Measurements from ENCODE around the gene GNG10. TPM values are rescaled to one million over a fixed set of nuclear protein-coding genes. Genes with fewer than 3 reads are reported as not detected.

The GNG10 gene
- total and polyA plus RNA-seq, 4 donors, result 15.9 to 24.3 (median 21.3) TPM

- Histone ChIP-seq H3K27ac (ENCODE audit: low read depth in 1 of 2, low read length in 2 of 2) (no peak overlapping the region), H3K36me3 (ENCODE audit: control insufficient read depth in 4 of 4, insufficient read depth in 3 of 4, low read depth in 1 of 4, low read length in 3 of 4) (no peaks in the 10 kb centered on the region), H3K4me3 (ENCODE audit: low read depth in 1 of 3, low read length in 3 of 3) (no peak overlapping the region), H3K4me1 (ENCODE audit: control insufficient read depth in 4 of 4, insufficient read depth in 4 of 4, low read length in 3 of 4) (no peaks in the 10 kb centered on the region), H3K9ac (ENCODE audit: low read depth in 1 of 2, low read length in 2 of 2) (no peak overlapping the region), H3K27me3 (ENCODE audit: control insufficient read depth in 4 of 4, insufficient read depth in 4 of 4, low read length in 3 of 4) (no peaks in the 10 kb centered on the region), H3K9me3 (ENCODE audit: control insufficient read depth in 4 of 4, low read length in 3 of 4) (no peaks in the 10 kb centered on the region)
- whole genome bisulfite sequencing, result 95% methylated on average over 3 of the region's 3 CpGs
- DNase-seq (ENCODE audit: low spot score), result no peak
- TF ChIP-seq EGR1 (IDR thresholded peaks at IDR 0.05; ENCODE audit: low read depth in 2 of 2), result no peak
- no peak for TF ChIP-seq ZBTB33 (IDR thresholded peaks at IDR 0.05)
- no peak for TF ChIP-seq JUND (IDR thresholded peaks at IDR 0.05)
- no peak for TF ChIP-seq NR2F2 (IDR thresholded peaks at IDR 0.05)
- TF ChIP-seq HNF4A (conservative IDR thresholded peaks at IDR 0.05), result no peak
- no peak for TF ChIP-seq RXRA (IDR thresholded peaks at IDR 0.05)
- no peak for TF ChIP-seq ATF3 (IDR thresholded peaks at IDR 0.05)
- TF ChIP-seq GABPA (IDR thresholded peaks at IDR 0.05 in 1 of 2, conservative IDR thresholded peaks at IDR 0.05 in 1 of 2), result no peak
- TF ChIP-seq TAF1 (conservative IDR thresholded peaks at IDR 0.05), result no peak
- TF ChIP-seq FOXA1 (IDR thresholded peaks at IDR 0.05), result no peak
- no peak for TF ChIP-seq YY1 (IDR thresholded peaks at IDR 0.05)
- TF ChIP-seq CTCF (IDR thresholded peaks at IDR 0.05; ENCODE audit: low read depth, low read length, missing input control), result no peak
- no peak for TF ChIP-seq FOXA2 (IDR thresholded peaks at IDR 0.05)
- TF ChIP-seq SP1 (IDR thresholded peaks at IDR 0.05), result no peak
- no peak for TF ChIP-seq RAD21 (IDR thresholded peaks at IDR 0.05)
- TF ChIP-seq MAX (IDR thresholded peaks at IDR 0.05), result no peak
- no peak for TF ChIP-seq HNF4G (IDR thresholded peaks at IDR 0.05)
- TF ChIP-seq REST (IDR thresholded peaks at IDR 0.05), result no peak
These were observed 50.1 kb downstream of the GNG10 start for GRCh38 chr9:111711548-111711947.

All from liver (tissue), 9 donors.